Astrocyte of the spinal cord (primary cell): ENCODE measurements around the gene YY1.

Source experiments
- DNase-seq: peaks from one replicate; pipeline ENCODE4 v3.0.0; 2011; ENCODE audit warnings: low read depth, low spot score
- H3K4me3 ChIP-seq: 2 replicates; pipeline ENCODE4 v1.5.1; 2011; ENCODE audit warnings: low read depth, mild to moderate bottlenecking, low read length, moderate library complexity
- CTCF ChIP-seq: IDR thresholded peaks from 2 replicates; pipeline ENCODE4 v1.5.1; 2012; ENCODE audit warnings: low read depth, mild to moderate bottlenecking, low read length, inconsistent platforms
- in situ Hi-C: cut with HindIII; loops from 2 replicates; pipeline ENCODE4 v1.10.0; 2017; ENCODE audit warnings: low sequenced_read_pairs

The YY1 gene

GRCh38 chr14:100317912-100318808 is 79.2 kb downstream of the YY1 start:
- H3K4me3 ChIP-seq = no peak overlapping the region
- in situ Hi-C loops = no loop called here
- DNase-seq = peak; percentile 46
- TF ChIP-seq CTCF = peak; percentile 75

GRCh38 chr14:100320157-100320856 is 81.4 kb downstream of the YY1 start:
- DNase-seq = no peak
- no peak overlapping the region for H3K4me3 ChIP-seq
- TF ChIP-seq CTCF = no peak
- in situ Hi-C loops = no loop called here

GRCh38 chr14:100321473-100322137 is 82.7 kb downstream of the YY1 start:
- in situ Hi-C loops = no loop called here
- no peak for TF ChIP-seq CTCF
- DNase-seq = no peak
- no peak overlapping the region for H3K4me3 ChIP-seq

GRCh38 chr14:100322138-100322957 is 83.4 kb downstream of the YY1 start:
- in situ Hi-C loops = no loop called here
- no peak for TF ChIP-seq CTCF
- no peak for DNase-seq
- no peak overlapping the region for H3K4me3 ChIP-seq

GRCh38 chr14:100323121-100323941 is 84.4 kb downstream of the YY1 start, which contains the start of gene SLC25A47:
TSS of gene SLC25A47 (plus strand) at chr14:100323339. CDS start at chr14:100323415, 76 bp downstream.
- TF ChIP-seq CTCF = no peak
- H3K4me3 ChIP-seq = no peak within 1 kb of the TSS
- no peak for DNase-seq
- in situ Hi-C loops = no loop called here
